Measurements from ENCODE around the gene RNF182.
"Not testable (repeated sequence)": the region's sequence is repeated elsewhere in the genome, so short reads cannot be mapped to it uniquely, and the experiment has no call there.

RNF182 gene

DNA sequence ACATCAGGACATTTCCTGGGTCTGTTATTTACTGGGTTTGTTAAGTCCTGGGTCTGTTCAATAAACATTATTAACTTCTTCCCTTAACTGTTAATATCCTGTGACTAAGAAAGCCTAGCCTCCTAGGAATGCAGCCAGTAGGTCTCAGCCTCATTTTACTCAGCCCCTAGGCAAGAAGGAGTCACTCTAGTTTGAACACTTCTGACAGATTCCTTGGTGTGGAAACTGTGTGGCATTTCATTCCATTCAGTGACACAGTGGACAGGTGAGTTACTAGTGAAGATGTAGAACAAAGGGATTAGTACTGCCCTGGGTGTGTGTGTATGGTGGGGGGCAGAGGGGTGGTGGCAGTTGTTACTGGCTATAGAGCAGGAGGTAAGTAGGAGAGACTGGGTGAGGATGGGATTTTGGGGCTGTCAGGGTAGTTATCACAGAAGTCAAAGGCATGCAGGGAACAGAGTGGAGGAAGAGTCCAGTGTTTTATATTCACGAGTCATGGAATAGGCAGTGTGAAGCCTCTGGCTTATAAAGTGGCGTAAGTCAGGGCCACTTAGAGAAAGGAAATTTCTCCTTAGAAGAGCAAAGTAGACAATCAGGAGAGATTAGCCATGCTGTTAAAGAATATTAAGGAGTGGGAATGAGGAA, 28.4 kb downstream of the RNF182 start:
- no peak for DNase-seq

DNA sequence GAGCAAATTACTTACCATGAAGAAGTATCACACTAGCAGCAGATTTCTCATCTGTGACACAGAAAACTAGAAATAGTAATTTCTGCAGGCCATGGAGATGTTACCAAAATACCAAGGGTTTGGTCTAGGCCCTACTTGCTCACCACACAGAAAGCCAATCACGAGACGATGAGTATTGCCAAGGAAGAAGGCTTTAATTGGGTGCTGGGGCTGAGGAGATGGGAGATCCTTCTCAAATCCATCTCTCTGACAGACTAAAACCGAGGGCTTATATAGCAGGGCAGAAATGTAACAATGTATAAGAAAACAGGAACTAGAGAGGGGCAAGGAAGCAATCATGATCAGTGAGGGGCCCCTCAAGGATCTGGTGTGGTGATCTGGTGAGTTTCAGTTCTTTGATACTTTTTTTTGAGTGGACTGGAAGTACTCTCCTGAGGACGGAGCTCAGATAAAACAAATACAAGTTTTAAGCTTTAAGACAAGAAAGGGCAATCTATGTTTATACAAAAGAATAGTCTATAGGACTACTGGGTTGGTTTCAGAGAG, 40.9 kb downstream of the RNF182 start:
- DNase-seq = no peak

- DNase-seq = no peak
Measured at GRCh38 chr6:13971303-13971702, 46.6 kb downstream of the RNF182 start.

DNA sequence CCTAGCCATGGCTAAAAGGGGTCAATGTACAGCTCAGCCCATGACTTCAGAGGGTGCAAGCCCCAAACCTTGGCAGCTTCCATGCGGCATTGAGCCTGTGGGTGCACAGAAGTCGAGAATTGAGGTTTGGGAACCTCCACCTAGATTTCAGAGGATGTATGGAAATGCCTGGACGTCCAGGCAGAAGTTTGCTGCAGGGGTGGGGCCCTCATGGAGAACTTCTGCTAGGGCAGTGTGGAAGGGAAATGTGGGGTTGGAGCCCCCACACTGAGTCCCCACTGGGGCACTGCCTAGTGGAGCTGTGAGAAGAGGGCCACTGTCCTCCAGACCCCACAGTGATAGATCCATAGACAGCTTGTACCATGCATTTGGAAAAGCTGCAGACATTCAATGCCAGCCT, 47.9 kb downstream of the RNF182 start:
- DNase-seq = not testable (repeated sequence)

DNA sequence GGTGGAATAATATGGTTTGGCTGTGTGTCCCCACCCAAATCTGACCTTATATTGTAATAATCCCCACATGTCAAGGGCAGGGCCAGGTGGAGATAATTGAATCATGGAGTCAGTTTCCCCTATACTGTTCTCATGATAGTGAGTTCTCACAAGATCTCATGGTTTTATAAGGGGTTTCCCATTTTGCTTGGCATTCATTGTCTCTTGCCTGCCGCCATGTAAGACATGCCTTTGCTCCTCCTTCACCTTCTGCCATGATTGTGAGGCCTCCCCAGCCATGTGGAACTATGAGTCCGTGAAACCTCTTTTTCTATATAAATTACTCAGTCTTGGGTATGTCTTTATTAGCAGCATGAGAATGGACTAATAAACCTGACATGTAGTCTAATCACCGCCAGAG, 48.7 kb downstream of the RNF182 start:
- not testable (repeated sequence) for DNase-seq

DNA sequence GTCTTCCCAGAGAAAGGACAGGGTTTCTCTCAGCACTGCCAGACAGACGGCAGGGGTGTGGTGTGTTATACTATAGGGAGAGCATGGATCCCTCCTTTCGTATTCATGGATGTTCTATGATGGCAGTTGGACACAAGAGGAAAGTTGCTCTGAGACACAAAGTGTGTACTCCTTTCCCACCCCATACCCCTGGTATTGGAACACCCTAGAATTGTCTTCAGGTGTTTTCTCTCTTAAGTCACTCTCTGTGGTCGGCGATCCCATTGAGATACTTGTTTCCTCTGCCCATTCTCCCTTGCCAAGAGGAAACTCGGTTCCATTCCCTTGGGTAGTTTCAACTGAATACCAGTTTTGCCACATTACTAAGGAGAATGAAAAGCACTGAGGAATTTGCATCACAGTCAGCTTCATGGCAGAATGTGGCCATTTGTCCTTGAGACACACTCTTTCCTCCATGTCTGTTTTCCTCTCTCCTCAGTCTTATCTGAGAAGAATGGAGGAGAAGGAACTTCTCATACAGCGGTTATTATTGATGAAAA, 53.4 kb downstream of the RNF182 start:
- DNase-seq = no peak

- no peak for DNase-seq
Measured at GRCh38 chr6:13978787-13979186, 54.0 kb downstream of the RNF182 start.

DNA sequence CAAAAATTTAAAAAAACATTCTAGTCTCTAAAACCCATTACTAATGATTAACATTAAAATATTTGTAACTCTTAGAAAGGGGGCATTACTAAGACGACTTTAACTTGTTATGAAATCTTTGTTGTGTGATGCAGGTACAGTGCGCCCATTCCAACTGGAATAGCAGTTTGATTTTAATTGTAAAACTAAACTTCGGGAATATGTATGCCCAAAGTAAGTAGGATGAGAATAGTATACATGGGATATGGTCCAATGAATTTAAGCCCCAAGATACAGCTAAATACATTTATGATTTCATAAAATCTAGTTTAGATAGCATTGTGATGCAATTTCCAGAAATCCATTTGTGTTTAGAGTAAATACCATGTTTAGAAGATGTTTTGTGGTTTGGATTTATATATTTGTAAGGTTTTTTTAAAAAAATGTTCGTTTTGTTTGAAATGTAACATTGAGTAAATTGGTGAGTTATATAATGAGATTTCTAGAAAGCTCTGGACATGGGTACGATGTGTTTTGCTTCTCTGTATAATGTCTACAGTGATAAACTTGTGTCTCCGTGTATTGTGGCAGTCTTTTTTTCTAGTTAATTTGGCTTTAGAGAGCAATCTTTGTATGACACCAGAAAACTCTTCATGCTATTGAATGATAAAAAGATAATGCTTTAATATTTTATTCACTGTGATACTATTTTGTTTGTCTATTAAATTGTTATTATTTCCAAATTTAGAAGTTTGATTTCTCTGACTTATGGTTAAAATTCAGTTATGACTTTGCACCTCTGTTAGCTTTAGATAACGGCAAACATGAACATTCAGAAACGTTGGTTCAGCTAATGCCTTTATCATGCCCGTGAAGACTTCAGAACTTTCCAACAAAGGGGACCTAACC, 54.8 kb downstream of the RNF182 start:
- DNase-seq = no peak

- DNase-seq = no peak
Measured at GRCh38 chr6:13980534-13980933, 55.8 kb downstream of the RNF182 start.

DNA sequence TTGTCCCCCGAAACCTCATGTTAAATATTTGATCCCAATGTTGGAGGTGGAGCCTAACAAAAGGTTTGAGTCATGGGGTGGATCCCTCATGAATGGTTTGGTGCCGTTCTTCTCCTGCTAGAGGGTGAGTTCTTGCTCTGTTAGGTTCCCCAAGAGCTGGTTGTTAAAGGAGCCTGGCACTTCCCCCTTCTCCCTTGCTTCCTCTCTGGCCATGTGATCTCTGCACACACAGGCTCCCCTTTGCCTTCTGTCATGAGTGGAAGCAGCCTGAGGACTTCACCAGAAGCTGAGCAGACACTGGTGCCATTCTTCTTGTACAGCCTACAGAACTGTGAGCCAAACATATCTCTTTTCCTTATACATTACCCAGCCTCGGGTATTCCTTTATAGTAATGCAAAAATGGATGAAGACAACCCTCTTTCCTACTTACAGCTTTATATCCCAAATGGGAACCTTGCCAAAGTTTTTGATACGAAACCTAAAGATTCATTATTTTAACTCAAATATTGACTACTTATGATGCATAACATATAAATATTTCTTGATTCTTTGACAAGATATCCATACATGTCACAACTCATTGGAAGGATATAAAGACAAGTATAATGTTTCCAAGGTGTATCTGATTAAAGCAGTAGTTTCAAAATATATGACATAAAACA, 61.0 kb downstream of the RNF182 start:
- DNase-seq = peak in 1 of 51 donors; percentile 2

DNA sequence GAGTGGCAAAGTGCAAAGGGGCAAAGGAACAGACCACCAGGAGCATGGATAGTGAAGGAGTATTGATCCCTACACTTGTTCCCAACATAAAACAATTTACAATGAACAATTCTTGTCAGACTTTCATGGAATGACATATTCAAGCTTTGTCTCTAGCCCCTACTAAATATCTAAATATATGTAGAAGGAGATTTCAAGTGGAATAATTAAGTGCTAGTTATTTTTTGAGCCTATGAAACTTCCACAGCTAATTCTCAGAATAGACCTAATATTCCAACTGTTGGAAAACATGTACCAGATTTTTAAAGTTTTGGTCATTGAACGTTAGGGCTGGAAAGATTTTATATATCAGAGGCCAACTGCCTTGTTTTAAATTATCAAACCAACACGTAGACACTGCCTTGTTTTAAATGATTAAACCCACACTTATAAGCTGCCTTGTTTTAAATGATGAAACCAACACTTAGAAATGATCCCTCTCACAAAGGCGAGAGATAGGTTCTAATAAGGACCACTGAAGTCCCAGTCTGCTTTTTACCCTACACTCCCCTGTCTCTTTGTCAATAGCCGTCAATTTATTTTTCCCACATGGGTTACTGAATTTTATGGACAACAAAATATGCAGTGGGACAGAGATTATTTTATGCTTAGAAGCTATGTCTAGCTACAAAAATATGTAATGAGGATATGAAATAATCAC, 62.1 kb downstream of the RNF182 start:
- DNase-seq = no peak

GRCh38 chr6:13987400-13987865, 62.7 kb downstream of the RNF182 start:
- DNase-seq = no peak

GRCh38 chr6:13988049-13988738, 63.4 kb downstream of the RNF182 start:
- no peak for DNase-seq

DNA sequence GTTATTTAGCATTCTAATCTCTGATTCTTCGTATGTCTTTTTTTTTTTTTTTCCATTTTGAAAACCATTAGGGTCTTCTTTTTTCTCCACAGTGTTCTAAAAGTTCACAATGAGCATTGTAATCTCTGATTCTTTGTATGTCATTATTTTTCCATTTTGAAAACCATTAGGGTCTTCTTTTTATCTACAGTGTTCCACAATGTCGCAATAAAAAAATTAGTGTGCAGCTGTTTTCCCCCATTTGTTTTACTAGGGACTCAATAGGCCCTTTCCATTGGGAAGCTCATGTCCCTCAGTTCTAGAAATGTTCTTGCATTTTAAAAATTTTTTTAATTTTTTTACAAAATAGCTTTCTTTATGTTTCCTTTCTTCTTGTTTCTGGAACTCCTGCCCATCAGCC, 64.2 kb downstream of the RNF182 start:
- DNase-seq = no peak

DNA sequence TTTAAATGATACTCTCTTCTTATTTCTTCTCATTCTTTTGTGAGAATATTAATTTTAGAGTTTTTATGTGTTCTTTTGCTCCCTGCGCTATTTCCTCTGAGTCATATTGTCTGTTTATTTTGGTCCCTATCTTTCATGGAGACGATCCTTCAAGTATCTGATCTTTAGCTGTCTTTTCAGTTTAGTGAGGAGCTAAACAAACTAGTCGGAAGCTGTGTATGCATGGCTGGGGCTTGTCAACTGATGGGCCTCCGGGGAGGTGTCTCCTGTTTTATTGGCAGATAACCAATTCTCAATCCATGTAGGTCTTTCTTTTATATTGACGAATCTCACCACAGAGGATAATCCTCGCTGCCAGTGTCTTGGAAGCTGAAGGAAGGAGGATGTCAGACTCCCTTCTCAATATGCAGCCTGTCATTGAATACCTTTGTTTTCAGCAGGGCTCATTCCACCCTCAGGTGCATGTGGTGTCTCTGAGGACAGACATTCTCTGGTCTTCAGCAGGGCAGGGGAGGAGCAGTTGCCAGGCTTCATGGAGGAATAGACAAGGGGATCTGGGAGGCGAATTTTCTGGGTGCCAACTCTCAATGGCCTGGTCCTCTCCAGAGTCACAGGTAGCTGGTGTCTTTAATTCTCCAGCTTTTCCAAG, 64.9 kb downstream of the RNF182 start:
- DNase-seq = no peak

GRCh38 chr6:13990796-13991195, 66.0 kb downstream of the RNF182 start:
- DNase-seq = no peak

DNA sequence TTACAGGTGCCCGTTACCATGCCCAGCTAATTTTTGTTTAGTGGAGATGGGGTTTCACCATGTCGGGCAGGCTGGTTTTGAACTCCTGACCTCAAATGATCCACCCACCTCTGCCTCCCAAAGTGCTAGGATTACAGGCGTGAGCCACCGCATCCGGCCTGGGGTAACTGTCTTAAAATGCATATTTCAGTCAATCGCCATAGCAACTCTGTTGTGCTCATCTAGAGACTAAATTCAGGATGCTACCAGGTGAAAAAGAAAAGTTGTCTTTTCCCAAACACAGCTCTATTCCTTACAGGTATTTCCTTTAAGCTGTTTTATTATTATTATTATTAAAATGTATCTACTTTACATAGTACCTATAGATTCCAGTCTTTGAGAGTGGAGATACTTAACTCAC, 66.6 kb downstream of the RNF182 start:
- DNase-seq = no peak

- no peak for DNase-seq
Measured at GRCh38 chr6:13992417-13993055, 67.8 kb downstream of the RNF182 start.

DNA sequence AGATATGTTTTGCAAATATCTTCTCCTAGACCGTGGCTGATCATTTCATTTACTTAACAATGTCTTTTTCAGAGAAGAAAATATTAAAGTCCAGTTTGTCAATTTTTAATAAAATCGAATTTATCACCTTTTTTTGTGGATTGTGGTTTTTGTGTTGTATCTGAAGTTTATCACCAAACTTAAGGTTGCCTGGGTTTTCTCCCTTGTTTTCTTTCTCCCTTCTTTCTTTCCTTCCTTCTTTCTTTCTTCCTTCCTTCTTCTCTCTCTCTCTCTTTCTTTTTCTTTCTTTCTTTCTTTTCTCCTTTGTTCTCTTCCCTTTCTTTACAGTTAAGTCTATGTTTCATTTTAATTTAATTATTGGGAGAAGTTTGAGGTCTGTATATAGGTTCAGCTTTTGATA, 68.7 kb downstream of the RNF182 start:
- no peak for DNase-seq
